ACC112 (cell line): ENCODE data around the gene SLC25A13.
"Not testable (repeated sequence)": the region's sequence is repeated elsewhere in the genome, so short reads cannot be mapped to it uniquely, and the experiment has no call there.

Experiments used
- H2AFZ ChIP-seq: fragments of 200-600 bp; sonication (generic); one replicate; pipeline ENCODE4 v1.6.0; 2017; ENCODE audit warnings: antibody characterized with exemption, low read length; ENCODE audit not compliant: unreplicated experiment
- H3K27ac ChIP-seq: fragments of 200-600 bp; sonication (generic); 2 replicates; pipeline ENCODE4 v1.5.1; 2014; ENCODE audit warnings: low read depth, mild to moderate bottlenecking, antibody characterized with exemption, low read length, moderate library complexity
- H3K27me3 ChIP-seq: fragments of 200-600 bp; sonication (generic); 2 replicates; pipeline ENCODE4 v1.6.1; 2014; ENCODE audit warnings: mild to moderate bottlenecking, antibody characterized with exemption, low read length, moderate library complexity, mixed read lengths; ENCODE audit not compliant: insufficient read depth
- H3K36me3 ChIP-seq: fragments of 200-600 bp; sonication (generic); 2 replicates; pipeline ENCODE4 v1.6.1; 2016; ENCODE audit warnings: mild to moderate bottlenecking, antibody characterized with exemption, low read length, moderate library complexity, mixed read lengths; ENCODE audit not compliant: insufficient read depth
- H3K4me1 ChIP-seq: fragments of 200-600 bp; sonication (generic); one replicate; pipeline ENCODE4 v1.6.1; 2016; ENCODE audit warnings: low read length, mixed read lengths; ENCODE audit not compliant: insufficient read depth, unreplicated experiment, control insufficient read depth
- H3K4me3 ChIP-seq: fragments of 200-600 bp; sonication (generic); 2 replicates; pipeline ENCODE4 v1.5.1; 2014; ENCODE audit warnings: mild to moderate bottlenecking, low read depth, low read length
- H3K79me2 ChIP-seq: fragments of 200-600 bp; sonication (generic); one replicate; pipeline ENCODE4 v1.6.0; 2016; ENCODE audit warnings: low read length; ENCODE audit not compliant: control insufficient read depth, unreplicated experiment, insufficient read depth

Gene SLC25A13

GRCh38 chr7:96169439-96169838 is 152.5 kb downstream of the SLC25A13 start:
- H3K27me3 ChIP-seq, result no peaks in the 10 kb centered on the region
- no peak overlapping the region for H3K27ac ChIP-seq
- no peaks in the 10 kb centered on the region for H3K4me1 ChIP-seq
- H3K4me3 ChIP-seq, result no peak overlapping the region
- no peaks in the 10 kb centered on the region for H3K79me2 ChIP-seq
- no peak overlapping the region for H2AFZ ChIP-seq
- H3K36me3 ChIP-seq, result peaks cover 6% of the 10 kb centered on the region; the same call in 1 of the 2 replicates

DNA sequence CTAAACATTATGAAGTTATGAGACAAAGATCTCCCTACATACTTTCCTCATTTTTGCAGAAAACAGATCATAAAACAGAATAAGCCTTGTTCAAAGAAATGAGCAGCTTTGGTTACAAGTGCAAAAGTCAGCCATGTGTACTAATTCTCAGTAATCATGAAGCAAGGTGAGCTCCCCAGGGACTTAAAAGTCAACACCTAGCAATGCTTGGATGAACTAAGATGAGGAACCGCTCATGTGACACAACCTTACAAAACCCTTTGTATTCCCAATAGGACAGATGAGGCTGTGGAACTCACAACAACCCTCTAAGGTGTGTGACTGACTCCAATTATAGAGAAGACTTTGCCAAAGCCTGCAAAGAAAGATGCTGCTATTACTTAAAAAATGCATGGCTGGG is 154.5 kb downstream of the SLC25A13 start:
- H3K4me3 ChIP-seq, result no peak overlapping the region
- H3K4me1 ChIP-seq, result no peaks in the 10 kb centered on the region
- no peak overlapping the region for H3K27ac ChIP-seq
- H3K79me2 ChIP-seq, result no peaks in the 10 kb centered on the region
- H3K27me3 ChIP-seq, result no peaks in the 10 kb centered on the region
- H2AFZ ChIP-seq, result no peak overlapping the region
- H3K36me3 ChIP-seq, result peaks cover 19% of the 10 kb centered on the region; the same call in 1 of the 2 replicates

DNA sequence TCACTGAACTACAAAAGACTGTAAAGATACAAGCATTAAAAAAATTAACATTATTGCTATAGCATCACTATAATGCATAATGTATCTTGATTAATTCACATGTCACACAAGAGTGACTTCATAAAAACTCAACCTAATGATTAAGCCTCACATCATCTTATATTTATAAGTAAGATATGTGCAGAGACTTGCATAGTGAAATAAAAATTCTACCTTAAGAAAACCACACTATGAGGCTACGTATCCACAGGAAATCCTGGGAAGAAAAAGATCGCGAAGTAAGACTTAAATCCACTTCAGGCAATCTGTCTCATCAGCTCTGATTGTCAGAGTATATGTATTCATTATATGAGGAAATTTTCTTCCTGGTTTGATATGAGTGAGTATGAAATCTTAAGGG is 160.0 kb downstream of the SLC25A13 start:
- H3K4me1 ChIP-seq, result no peaks in the 10 kb centered on the region
- no peaks in the 10 kb centered on the region for H3K79me2 ChIP-seq
- peaks cover 19% of the 10 kb centered on the region; the same call in 1 of the 2 replicates for H3K36me3 ChIP-seq
- H3K4me3 ChIP-seq, result no peak overlapping the region
- no peak overlapping the region for H2AFZ ChIP-seq
- no peaks in the 10 kb centered on the region for H3K27me3 ChIP-seq
- no peak overlapping the region for H3K27ac ChIP-seq

DNA sequence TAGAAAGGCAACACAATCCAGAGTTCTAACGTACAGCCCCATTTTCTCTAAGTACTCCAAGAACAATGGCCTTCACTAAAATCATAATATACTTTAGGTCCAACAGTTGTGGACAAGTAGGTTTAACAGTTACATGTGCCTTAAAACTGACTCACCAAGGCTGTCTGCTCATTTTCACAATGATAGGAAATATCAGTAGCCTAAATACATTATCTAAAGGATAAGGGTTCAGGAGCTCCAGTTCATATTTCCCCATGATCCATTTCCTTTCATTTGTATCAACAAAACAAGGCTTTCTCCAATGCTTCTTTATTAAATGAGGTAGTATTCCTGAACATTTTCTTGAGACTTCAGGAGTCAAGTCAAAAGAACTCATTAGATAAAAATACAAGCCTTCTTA is 164.0 kb downstream of the SLC25A13 start:
- Histone ChIP-seq H3K27ac (no peak overlapping the region), H3K4me3 (no peak overlapping the region), H3K79me2 (no peaks in the 10 kb centered on the region), H2AFZ (no peak overlapping the region), H3K27me3 (no peaks in the 10 kb centered on the region), H3K36me3 (peaks cover 1% of the 10 kb centered on the region; the same call in 1 of the 2 replicates), H3K4me1 (no peaks in the 10 kb centered on the region)

DNA sequence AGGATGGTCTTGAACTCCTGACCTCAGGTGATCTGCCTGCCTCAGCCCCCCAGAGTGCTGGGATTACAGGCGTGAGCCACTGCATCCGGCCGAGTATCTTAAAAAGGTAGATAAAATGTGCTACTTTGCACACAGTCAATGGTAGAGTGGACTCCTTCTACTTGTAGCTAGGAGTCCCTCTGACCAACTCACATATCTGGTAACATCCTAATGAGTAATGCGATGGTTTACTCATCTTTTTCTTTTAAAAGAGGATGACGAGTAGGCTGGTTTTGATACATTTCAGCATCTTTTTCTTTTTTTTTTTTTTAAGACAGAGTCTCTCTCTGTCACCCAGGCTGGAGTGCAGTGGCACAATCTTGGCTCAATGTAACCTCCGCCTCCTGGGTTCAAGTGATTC is 167.4 kb downstream of the SLC25A13 start:
- H3K27ac ChIP-seq, H2AFZ ChIP-seq, H3K27me3 ChIP-seq, H3K4me1 ChIP-seq, H3K4me3 ChIP-seq, H3K36me3 ChIP-seq, H3K79me2 ChIP-seq: not testable (repeated sequence)

- H3K4me3 ChIP-seq, result no peak overlapping the region
- no peaks in the 10 kb centered on the region for H3K36me3 ChIP-seq
- H2AFZ ChIP-seq, result no peak overlapping the region
- H3K79me2 ChIP-seq, result no peaks in the 10 kb centered on the region
- no peak overlapping the region for H3K27ac ChIP-seq
- H3K4me1 ChIP-seq, result no peaks in the 10 kb centered on the region
- H3K27me3 ChIP-seq, result no peaks in the 10 kb centered on the region
Observed at GRCh38 chr7:96152706-96153105, 169.2 kb downstream of the SLC25A13 start.

- no peak overlapping the region for H3K4me3 ChIP-seq
- no peaks in the 10 kb centered on the region for H3K36me3 ChIP-seq
- no peaks in the 10 kb centered on the region for H3K79me2 ChIP-seq
- H3K4me1 ChIP-seq, result no peaks in the 10 kb centered on the region
- H3K27me3 ChIP-seq, result no peaks in the 10 kb centered on the region
- H3K27ac ChIP-seq, result no peak overlapping the region
- no peak overlapping the region for H2AFZ ChIP-seq
Observed at GRCh38 chr7:96151889-96152288, 170.0 kb downstream of the SLC25A13 start.

GRCh38 chr7:96144260-96144526 is 177.7 kb downstream of the SLC25A13 start:
- Histone ChIP-seq H3K4me3 (no peak overlapping the region), H3K4me1 (no peaks in the 10 kb centered on the region), H3K27me3 (no peaks in the 10 kb centered on the region), H3K79me2 (no peaks in the 10 kb centered on the region), H3K36me3 (no peaks in the 10 kb centered on the region; the same call in 1 of the 2 replicates), H2AFZ (no peak overlapping the region), H3K27ac (no peak overlapping the region)

- Histone ChIP-seq H3K79me2 (no peaks in the 10 kb centered on the region), H3K27ac (no peak overlapping the region), H2AFZ (no peak overlapping the region), H3K27me3 (no peaks in the 10 kb centered on the region), H3K36me3 (no peaks in the 10 kb centered on the region; the same call in 1 of the 2 replicates), H3K4me1 (no peaks in the 10 kb centered on the region), H3K4me3 (no peak overlapping the region)
Observed at GRCh38 chr7:96143495-96144259, 178.2 kb downstream of the SLC25A13 start.

DNA sequence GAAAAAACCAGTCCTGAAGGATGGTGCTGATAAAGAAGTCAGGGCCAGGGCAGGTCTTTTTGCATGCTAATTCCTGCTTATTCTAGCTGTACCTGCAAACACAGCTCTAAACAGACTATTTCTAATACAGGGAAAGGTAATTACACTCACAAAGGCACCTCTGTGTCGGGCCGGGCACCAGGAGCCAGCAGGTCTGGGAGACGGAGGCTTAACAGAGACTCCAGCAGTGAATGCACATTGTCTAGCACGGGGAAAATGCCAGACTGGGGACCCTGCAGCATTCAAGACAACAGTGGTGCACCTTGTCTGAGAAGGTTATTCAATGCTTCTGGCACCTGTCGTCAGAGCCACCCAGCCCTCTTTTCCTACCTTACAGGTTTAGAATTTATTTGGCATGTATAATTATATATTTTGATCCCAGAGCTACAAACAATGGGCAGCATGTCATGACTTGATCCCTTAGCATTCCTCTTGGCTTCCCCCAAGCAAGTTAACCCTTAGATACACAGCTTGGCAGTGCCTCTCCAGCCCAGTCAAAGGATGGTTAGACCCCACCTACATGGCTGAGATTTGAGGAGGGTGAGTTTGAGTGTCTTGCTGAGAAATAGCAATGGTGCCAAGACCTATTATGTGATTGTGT is 185.2 kb downstream of the SLC25A13 start:
- H3K4me1 ChIP-seq, result no peaks in the 10 kb centered on the region
- H3K4me3 ChIP-seq, result no peak overlapping the region
- H2AFZ ChIP-seq, result no peak overlapping the region
- no peaks in the 10 kb centered on the region for H3K27me3 ChIP-seq
- H3K36me3 ChIP-seq, result no peaks in the 10 kb centered on the region
- no peak overlapping the region for H3K27ac ChIP-seq
- H3K79me2 ChIP-seq, result no peaks in the 10 kb centered on the region

GRCh38 chr7:96135241-96135640 is 186.7 kb downstream of the SLC25A13 start:
- Histone ChIP-seq H2AFZ (no peak overlapping the region), H3K4me1 (no peaks in the 10 kb centered on the region), H3K27ac (no peak overlapping the region), H3K79me2 (no peaks in the 10 kb centered on the region), H3K4me3 (no peak overlapping the region), H3K36me3 (peaks cover 3% of the 10 kb centered on the region), H3K27me3 (no peaks in the 10 kb centered on the region)
